NK-92 (cell line): ENCODE measurements around the gene DMD.

Experiments
- DNase-seq: peaks from one replicate; lab custom pipeline; 2025; ENCODE audit not compliant: unreplicated experiment; lab: John Stamatoyannopoulos, UW

DMD gene

DNA sequence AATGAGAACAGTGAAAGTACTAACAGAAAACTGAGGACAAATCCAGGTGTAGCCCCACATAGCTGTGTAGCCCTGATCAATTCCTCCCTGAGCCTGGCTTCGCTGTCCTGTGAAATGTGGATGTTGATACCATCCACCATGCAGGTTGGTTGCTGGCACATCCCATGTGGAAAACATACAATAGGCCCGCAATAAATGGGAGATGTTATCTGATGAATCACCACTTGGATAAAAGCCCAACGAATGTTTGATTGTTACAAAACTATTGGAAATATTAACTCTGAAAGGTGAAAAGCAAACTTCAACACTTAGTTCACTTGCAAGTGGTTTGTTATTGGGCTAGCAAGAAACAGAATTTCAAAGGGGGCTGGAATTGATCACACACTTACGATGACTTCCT lies 1953.2 kb downstream of the DMD start:
- DNase-seq = no peak

DNA sequence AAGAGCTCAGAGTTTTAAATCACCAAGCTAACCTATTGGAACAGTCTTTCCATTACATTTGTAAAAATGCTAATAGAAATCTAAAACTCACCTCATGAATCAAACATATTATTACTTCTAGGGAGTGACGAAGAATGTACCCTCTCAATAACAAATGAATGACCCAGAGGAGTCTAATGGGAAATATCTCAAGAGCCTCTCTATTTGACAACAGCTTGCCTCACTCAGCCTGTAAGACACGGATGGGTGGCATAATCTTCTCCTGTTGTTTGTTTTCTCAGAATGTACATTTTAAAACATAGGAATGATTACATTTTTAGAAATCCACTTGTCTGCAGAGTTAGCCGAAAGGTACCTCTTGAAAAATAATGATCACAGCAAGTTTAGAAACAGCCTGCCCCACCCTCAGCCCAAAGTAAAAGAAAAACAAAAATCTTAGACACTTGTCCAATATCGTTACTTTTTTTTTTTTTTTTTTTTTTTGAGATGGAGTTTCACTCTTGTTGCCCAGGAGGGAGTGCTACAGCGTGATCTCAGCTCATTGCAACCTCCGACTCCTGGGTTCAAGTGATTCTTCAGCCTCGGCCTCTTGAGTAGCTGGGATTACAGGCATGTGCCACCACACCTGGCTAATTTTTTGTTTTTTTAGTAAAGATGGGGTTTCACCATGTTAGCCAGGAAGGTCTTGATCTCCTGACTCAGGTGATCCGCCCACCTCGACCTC lies 1955.9 kb downstream of the DMD start:
- DNase-seq = no peak

DNA sequence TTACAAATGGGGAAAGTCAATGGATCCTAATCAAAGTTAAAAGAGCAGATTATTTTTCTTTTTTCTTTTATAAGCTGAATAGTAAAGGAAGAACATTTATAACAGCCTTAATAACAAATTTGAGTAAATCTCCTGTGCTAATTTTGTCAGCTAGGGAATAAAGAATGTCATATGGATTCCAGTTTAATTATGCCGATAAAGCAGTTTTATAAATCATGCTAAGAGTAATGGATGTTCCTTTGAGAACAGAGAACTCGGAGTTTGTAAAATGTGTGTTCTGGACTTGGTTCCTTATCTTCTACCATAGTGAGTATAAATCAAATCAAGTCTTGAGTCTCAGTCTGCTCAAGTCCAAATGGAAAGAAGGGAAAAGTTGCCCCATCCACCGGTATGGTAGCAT lies 1959.2 kb downstream of the DMD start:
- DNase-seq = no peak

- DNase-seq = no peak
Observed at GRCh38 chrX:31251336-31251735, 1960.0 kb downstream of the DMD start.

DNA sequence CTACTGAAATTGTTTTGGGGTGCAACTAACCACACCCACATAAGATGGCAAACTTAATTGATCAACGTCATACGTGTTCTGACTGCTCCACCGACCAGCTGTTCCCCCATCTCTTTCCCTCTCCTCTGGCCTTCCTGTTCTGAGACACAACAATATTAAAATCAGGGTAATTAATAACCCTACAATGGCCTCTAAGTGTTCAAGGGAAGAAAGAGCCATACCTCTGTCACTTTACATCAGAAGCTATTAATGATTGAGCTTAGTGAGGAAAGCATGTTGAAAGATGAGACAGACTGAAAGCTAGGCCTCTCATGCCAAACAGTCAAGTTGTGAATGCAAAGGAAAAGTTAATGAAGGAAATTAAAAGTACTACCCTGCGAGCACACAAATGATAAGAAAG lies 1965.6 kb downstream of the DMD start:
- no peak for DNase-seq

DNA sequence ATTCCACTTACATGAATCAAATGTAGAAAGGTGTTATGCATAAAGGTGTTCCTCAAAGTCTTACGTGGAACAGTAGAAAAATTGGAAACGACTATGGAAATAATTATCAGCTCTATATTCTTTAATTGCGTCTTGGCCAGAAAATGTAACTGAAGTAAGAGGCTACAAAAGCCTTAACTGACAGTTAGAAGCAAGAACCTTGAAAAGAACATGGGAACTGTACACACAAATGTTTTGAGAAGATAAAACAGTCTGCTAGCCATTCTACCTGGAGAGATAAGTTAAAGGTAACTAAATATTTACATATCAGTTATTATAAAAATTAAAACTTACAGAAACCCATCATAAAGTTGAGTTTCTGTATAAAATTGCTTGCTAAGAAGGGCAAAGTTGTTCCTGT lies 1967.5 kb downstream of the DMD start:
- no peak for DNase-seq

DNA sequence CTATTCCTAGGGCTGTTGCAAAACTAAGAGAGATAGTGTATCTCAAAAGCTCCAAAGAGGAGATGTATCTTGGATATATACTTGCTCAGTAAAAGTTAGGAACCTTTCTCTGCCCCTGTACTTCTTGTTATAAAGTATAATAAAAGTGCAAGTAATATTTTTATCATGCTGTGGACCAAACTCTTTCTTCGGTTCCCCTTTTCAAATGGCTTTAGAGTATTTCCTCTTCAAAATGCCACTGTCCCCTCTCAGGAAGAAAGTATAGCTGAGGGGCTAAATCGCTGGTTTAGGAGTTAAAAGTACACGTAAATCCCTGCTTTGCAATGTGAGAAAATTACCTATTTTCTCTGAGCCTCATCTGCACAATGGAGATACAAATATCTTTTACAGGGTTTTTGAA lies 1970.4 kb downstream of the DMD start:
- no peak for DNase-seq

DNA sequence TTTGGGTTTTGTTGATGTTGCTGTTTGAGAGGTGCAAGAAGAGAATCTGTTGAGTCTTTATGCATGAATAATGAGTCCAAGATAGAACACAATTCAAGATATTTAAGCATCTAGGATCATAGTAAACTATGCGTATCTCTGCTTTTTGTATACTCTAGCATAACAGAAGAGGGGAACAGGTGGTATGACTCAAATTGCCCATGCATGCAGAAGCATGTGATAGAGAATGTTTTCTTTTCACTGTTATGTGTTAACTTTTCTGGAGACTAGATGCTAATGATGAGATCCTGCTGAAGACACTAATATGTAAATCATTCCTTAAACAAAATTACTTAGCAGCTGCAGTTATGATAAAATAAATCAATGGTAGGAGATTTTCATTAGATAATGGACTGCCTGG lies 1974.2 kb downstream of the DMD start:
- no peak for DNase-seq

DNA sequence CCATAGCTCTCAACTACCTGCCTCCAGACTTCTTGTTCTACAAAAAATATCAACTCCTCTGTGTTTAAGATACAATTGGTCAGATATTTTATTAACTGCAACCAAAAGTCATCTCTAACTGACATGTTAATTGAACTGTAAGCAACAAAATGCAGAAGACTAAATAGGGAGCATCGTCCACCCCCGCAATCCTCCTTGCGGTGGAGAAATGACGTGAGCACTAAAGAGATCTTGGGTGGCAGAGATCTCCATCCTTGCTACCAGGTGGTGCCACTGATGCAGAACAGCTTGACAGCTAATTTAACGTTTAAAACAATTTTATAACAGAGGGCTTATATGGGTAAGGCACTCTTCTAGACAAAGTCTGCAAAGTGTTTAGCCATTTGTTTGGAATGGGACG lies 1975.1 kb downstream of the DMD start:
- no peak for DNase-seq

DNA sequence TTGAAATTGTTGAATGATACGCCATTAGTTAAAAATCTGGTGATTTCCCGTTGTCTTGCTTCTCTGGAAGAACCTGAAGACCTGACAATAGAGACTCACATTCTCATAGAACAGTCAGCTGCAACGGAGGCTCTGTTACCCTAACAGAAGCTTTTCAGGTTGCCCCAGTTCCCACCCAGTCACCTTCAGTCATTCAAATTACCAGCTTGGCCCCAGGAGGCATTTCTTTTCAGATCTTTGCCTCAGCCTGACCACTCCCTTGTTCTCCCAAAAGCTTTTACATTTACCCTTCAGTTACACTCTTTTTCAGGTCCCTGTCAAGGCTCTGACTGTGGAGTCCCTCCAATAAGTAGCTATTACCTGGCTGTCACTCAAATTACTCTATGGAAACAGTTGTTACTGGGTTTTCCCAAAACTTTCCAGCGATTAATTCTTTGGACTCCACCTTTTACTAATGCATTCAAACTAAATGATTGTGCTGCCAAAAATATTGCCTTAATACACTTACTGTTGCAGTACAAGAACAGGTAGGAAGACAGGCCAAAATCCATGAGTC lies 1977.3 kb downstream of the DMD start:
- DNase-seq = no peak

- no peak for DNase-seq
Observed at GRCh38 chrX:31232506-31232905, 1978.8 kb downstream of the DMD start.

- no peak for DNase-seq
Observed at GRCh38 chrX:31228909-31229308, 1982.4 kb downstream of the DMD start.

- no peak for DNase-seq
Observed at GRCh38 chrX:31228415-31228832, 1982.9 kb downstream of the DMD start.

- DNase-seq = no peak
Observed at GRCh38 chrX:31227250-31227649, 1984.1 kb downstream of the DMD start.

DNA sequence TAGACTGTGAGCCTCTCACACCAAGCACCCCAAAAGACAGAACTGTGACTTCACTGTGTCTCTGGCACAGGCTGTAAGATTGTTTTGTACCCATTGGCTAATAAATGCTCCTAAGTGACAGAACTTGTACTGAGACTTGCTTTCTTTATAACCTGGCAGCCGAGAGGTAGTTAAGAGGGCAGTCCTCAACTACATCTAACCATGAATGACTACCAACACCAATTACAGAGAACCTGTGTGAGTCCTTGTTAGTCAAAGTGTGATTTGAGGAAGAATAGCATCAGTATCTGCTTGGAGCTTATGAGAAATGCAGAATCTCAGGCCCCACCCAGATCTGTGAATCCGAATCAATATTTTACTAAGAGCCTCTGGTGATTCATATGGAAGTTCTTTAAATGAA lies 1985.5 kb downstream of the DMD start:
- DNase-seq = no peak

GRCh38 chrX:31224381-31225012 lies 1986.9 kb downstream of the DMD start:
- DNase-seq = no peak

GRCh38 chrX:31223817-31224216 lies 1987.5 kb downstream of the DMD start:
- no peak for DNase-seq

DNA sequence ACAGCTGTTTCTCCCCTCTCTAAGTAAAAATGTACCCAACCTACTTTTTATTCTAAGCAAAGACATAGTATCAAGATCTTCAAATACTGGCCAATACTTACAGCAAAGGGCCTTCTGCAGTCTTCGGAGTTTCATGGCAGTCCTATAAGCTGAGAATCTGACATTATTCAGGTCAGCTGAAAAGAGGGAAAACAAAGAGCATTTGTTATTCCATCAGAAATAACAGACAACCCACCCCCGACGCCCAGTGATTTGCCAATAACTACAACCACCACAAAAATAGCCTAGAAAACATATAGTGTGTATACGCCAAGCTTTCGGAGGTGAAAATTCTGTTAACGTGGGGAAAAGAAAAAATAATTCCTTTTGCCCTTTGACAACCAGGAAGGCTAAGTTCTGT lies 1988.4 kb downstream of the DMD start:
- DNase-seq = no peak

- DNase-seq = no peak
Observed at GRCh38 chrX:31219174-31219573, 1992.2 kb downstream of the DMD start.

GRCh38 chrX:31217084-31217483 lies 1994.3 kb downstream of the DMD start:
- DNase-seq = no peak

GRCh38 chrX:31215277-31215815 lies 1996.0 kb downstream of the DMD start:
- DNase-seq = no peak

DNA sequence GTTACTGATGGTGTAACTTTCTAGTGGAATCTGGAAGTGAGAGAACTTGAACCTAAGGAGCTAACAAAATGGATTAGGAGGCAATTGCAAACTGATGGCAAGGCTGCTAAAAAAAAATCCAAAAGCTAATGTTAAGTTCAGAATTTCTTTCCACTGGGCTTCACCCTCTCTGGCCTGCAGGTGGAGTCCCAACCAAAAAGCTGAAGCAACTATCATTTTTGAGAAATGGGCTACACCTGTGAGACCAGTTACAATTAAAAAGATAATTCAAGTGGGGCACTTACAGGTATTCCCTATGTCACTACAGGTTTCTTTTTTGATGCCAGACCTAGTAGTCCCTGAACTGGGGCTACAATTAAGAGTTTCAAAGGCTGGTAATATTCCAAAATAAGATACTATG lies 1997.4 kb downstream of the DMD start:
- no peak for DNase-seq
